Measurements from ENCODE around the gene AADAC. TPM values are rescaled to one million over a fixed set of nuclear protein-coding genes. Genes with fewer than 3 reads are reported as not detected.

The AADAC gene
- total and polyA plus RNA-seq, 4 donors: 4.4 to 33.3 (median 8.2) TPM

GRCh38 chr3:151768393-151768930 is 45.5 kb upstream of the AADAC start:
- no peak for ATAC-seq (ENCODE audit: insufficient read depth, low FRiP score)
- Histone ChIP-seq H3K27ac (ENCODE audit: low read depth in 1 of 2, low read length in 1 of 2) (no peak overlapping the region), H3K4me3 (no peak overlapping the region), H3K9me3 (ENCODE audit: control insufficient read depth in 4 of 4, insufficient read depth in 3 of 4, low read length in 3 of 4) (no peaks in the 10 kb centered on the region), H3K4me1 (ENCODE audit: control insufficient read depth in 5 of 5, insufficient read depth in 5 of 5, low read length in 5 of 5) (peaks cover 2 to 17% (median 4%) of the 10 kb centered on the region in 5 donors), H3K9ac (ENCODE audit: insufficient read depth in 1 of 2, low read length in 2 of 2) (no peak overlapping the region), H3K27me3 (ENCODE audit: control insufficient read depth in 3 of 3, insufficient read depth in 3 of 3, low read length in 2 of 3) (no peaks in the 10 kb centered on the region), H3K36me3 (ENCODE audit: control insufficient read depth in 4 of 4, insufficient read depth in 4 of 4, low read length in 4 of 4) (no peaks in the 10 kb centered on the region)
- no peak for TF ChIP-seq CTCF (IDR thresholded peaks at IDR 0.05; ENCODE audit: control extremely low read depth, extremely low read depth)
- 94 to 96% methylated on average over 1 of the region's 1 CpG for WGBS, 2 donors
- DNase-seq: no peak

GRCh38 chr3:151769175-151769574 is 44.7 kb upstream of the AADAC start:
- no peak for TF ChIP-seq CTCF (IDR thresholded peaks at IDR 0.05; ENCODE audit: control extremely low read depth, extremely low read depth)
- H3K4me1 ChIP-seq (ENCODE audit: control insufficient read depth in 5 of 5, insufficient read depth in 5 of 5, low read length in 5 of 5): peaks cover 2 to 17% (median 4%) of the 10 kb centered on the region in 5 donors
- H3K9me3 ChIP-seq (ENCODE audit: control insufficient read depth in 4 of 4, insufficient read depth in 3 of 4, low read length in 3 of 4): no peaks in the 10 kb centered on the region
- no peak overlapping the region for H3K9ac ChIP-seq (ENCODE audit: insufficient read depth in 1 of 2, low read length in 2 of 2)
- WGBS, 2 donors: 53 to 65% methylated on average over 2 of the region's 2 CpGs
- DNase-seq: no peak
- H3K27me3 ChIP-seq (ENCODE audit: control insufficient read depth in 3 of 3, insufficient read depth in 3 of 3, low read length in 2 of 3): no peaks in the 10 kb centered on the region
- no peak for ATAC-seq (ENCODE audit: insufficient read depth, low FRiP score)
- H3K27ac ChIP-seq (ENCODE audit: low read depth in 1 of 2, low read length in 1 of 2): no peak overlapping the region
- H3K36me3 ChIP-seq (ENCODE audit: control insufficient read depth in 4 of 4, insufficient read depth in 4 of 4, low read length in 4 of 4): no peaks in the 10 kb centered on the region
- no peak overlapping the region for H3K4me3 ChIP-seq

- Histone ChIP-seq H3K4me1 (ENCODE audit: control insufficient read depth in 5 of 5, insufficient read depth in 5 of 5, low read length in 5 of 5) (peaks cover 2 to 17% (median 4%) of the 10 kb centered on the region in 5 donors), H3K36me3 (ENCODE audit: control insufficient read depth in 4 of 4, insufficient read depth in 4 of 4, low read length in 4 of 4) (no peaks in the 10 kb centered on the region), H3K9me3 (ENCODE audit: control insufficient read depth in 4 of 4, insufficient read depth in 3 of 4, low read length in 3 of 4) (no peaks in the 10 kb centered on the region), H3K27ac (ENCODE audit: low read depth in 1 of 2, low read length in 1 of 2) (peak overlapping the region; percentile 29 to 60), H3K27me3 (ENCODE audit: control insufficient read depth in 3 of 3, insufficient read depth in 3 of 3, low read length in 2 of 3) (no peaks in the 10 kb centered on the region), H3K9ac (ENCODE audit: insufficient read depth in 1 of 2, low read length in 2 of 2) (peak overlapping the region in 1 of 2 donors; percentile 18), H3K4me3 (no peak overlapping the region)
- ATAC-seq (ENCODE audit: insufficient read depth, low FRiP score) (peak; percentile 77), DNase-seq (peak; percentile 40 to 65 (median 54))
- WGBS, 2 donors: 31 to 53% methylated on average over 4 of the region's 4 CpGs
- TF ChIP-seq CTCF (IDR thresholded peaks at IDR 0.05; ENCODE audit: control extremely low read depth, extremely low read depth): no peak
These were observed 43.0 kb upstream of the AADAC start for GRCh38 chr3:151770956-151771355.

All from lung (tissue), 12 donors.